ENCODE data around the gene SNCA. TPM values are rescaled to one million over a fixed set of nuclear protein-coding genes. Genes with fewer than 3 reads are reported as not detected.

SNCA gene
- total and polyA plus RNA-seq, 2 donors (not counting 1 experiment from before 2014, with no cell fraction given) = 0.95 to 6.8 TPM

GRCh38 chr4:89800527-89801103 is 36.3 kb downstream of the SNCA start:
- no peak overlapping the region for H3K9ac ChIP-seq (ENCODE audit: insufficient read depth, low read length)
- DNase-seq (ENCODE audit: low read depth in 2 of 2) = peak in 1 of 2 donors; percentile 85
- H3K4me2 ChIP-seq (ENCODE audit: extremely low read depth, insufficient read depth, low read length) = no peak overlapping the region

GRCh38 chr4:89800012-89800516 is 36.9 kb downstream of the SNCA start:
- no peak overlapping the region for H2AFZ ChIP-seq (ENCODE audit: low read length)
- H3K4me3 ChIP-seq (replicated peaks in 1 of 4; ENCODE audit: control extremely low read depth in 1 of 4, insufficient read depth in 1 of 4, low read depth in 3 of 4, low read length in 4 of 4) = no peak overlapping the region
- no peak overlapping the region for H3K4me2 ChIP-seq (ENCODE audit: extremely low read depth, insufficient read depth, low read length)
- TF ChIP-seq EZH2 (IDR thresholded peaks at IDR 0.05; ENCODE audit: low read length, missing control alignments) = no peak
- TF ChIP-seq CTCF (conservative IDR thresholded peaks at IDR 0.05 in 1 of 2, IDR thresholded peaks at IDR 0.05 in 1 of 2; ENCODE audit: low read depth in 1 of 2, low read length in 2 of 2) = no peak
- no peaks in the 10 kb centered on the region for H3K9me3 ChIP-seq (ENCODE audit: control insufficient read depth, insufficient read depth, low read depth, low read length)
- no peaks in the 10 kb centered on the region for H3K4me1 ChIP-seq (ENCODE audit: control insufficient read depth, extremely low read depth, insufficient read depth, low read length)
- H3K27ac ChIP-seq (ENCODE audit: insufficient read depth, low read length) = no peak overlapping the region
- no peaks in the 10 kb centered on the region for H3K27me3 ChIP-seq (ENCODE audit: control insufficient read depth, insufficient read depth, low read length)
- H3K9ac ChIP-seq (ENCODE audit: insufficient read depth, low read length) = no peak overlapping the region
- DNase-seq (ENCODE audit: low read depth in 2 of 2) = peak; percentile 28 to 88
- no peaks in the 10 kb centered on the region for H4K20me1 ChIP-seq (ENCODE audit: control insufficient read depth, extremely low read depth, insufficient read depth, low read length)
- no peaks in the 10 kb centered on the region for H3K36me3 ChIP-seq (ENCODE audit: control insufficient read depth, insufficient read depth, low read length)
- no peaks in the 10 kb centered on the region for H3K79me2 ChIP-seq (ENCODE audit: control insufficient read depth, insufficient read depth, low read length)

More at GRCh38 chr4:89800527-89801103, 36.3 kb downstream of the SNCA start:
- Histone ChIP-seq H3K27ac (ENCODE audit: insufficient read depth, low read length) (no peak overlapping the region), H3K4me3 (replicated peaks in 1 of 4; ENCODE audit: control extremely low read depth in 1 of 4, insufficient read depth in 1 of 4, low read depth in 3 of 4, low read length in 4 of 4) (no peak overlapping the region), H3K36me3 (ENCODE audit: control insufficient read depth, insufficient read depth, low read length) (no peaks in the 10 kb centered on the region), H3K9me3 (ENCODE audit: control insufficient read depth, insufficient read depth, low read depth, low read length) (no peaks in the 10 kb centered on the region), H2AFZ (ENCODE audit: low read length) (no peak overlapping the region), H3K4me1 (ENCODE audit: control insufficient read depth, extremely low read depth, insufficient read depth, low read length) (no peaks in the 10 kb centered on the region), H3K27me3 (ENCODE audit: control insufficient read depth, insufficient read depth, low read length) (no peaks in the 10 kb centered on the region), H4K20me1 (ENCODE audit: control insufficient read depth, extremely low read depth, insufficient read depth, low read length) (no peaks in the 10 kb centered on the region), H3K79me2 (ENCODE audit: control insufficient read depth, insufficient read depth, low read length) (no peaks in the 10 kb centered on the region)
- TF ChIP-seq CTCF (conservative IDR thresholded peaks at IDR 0.05 in 1 of 2, IDR thresholded peaks at IDR 0.05 in 1 of 2; ENCODE audit: low read depth in 1 of 2, low read length in 2 of 2) (no peak), EZH2 (IDR thresholded peaks at IDR 0.05; ENCODE audit: low read length, missing control alignments) (no peak)

- no peak overlapping the region for H2AFZ ChIP-seq (ENCODE audit: low read length)
- H4K20me1 ChIP-seq (ENCODE audit: control insufficient read depth, extremely low read depth, insufficient read depth, low read length) = no peaks in the 10 kb centered on the region
- no peaks in the 10 kb centered on the region for H3K36me3 ChIP-seq (ENCODE audit: control insufficient read depth, insufficient read depth, low read length)
- TF ChIP-seq CTCF (conservative IDR thresholded peaks at IDR 0.05 in 1 of 2, IDR thresholded peaks at IDR 0.05 in 1 of 2; ENCODE audit: low read depth in 1 of 2, low read length in 2 of 2) (no peak), EZH2 (IDR thresholded peaks at IDR 0.05; ENCODE audit: low read length, missing control alignments) (no peak)
- H3K4me3 ChIP-seq (replicated peaks in 1 of 4; ENCODE audit: control extremely low read depth in 1 of 4, insufficient read depth in 1 of 4, low read depth in 3 of 4, low read length in 4 of 4) = no peak overlapping the region
- H3K4me1 ChIP-seq (ENCODE audit: control insufficient read depth, extremely low read depth, insufficient read depth, low read length) = no peaks in the 10 kb centered on the region
- no peaks in the 10 kb centered on the region for H3K9me3 ChIP-seq (ENCODE audit: control insufficient read depth, insufficient read depth, low read depth, low read length)
- H3K79me2 ChIP-seq (ENCODE audit: control insufficient read depth, insufficient read depth, low read length) = no peaks in the 10 kb centered on the region
- H3K9ac ChIP-seq (ENCODE audit: insufficient read depth, low read length) = no peak overlapping the region
- no peaks in the 10 kb centered on the region for H3K27me3 ChIP-seq (ENCODE audit: control insufficient read depth, insufficient read depth, low read length)
- peak in 1 of 2 donors; percentile 10 for DNase-seq (ENCODE audit: low read depth in 2 of 2)
- no peak overlapping the region for H3K27ac ChIP-seq (ENCODE audit: insufficient read depth, low read length)
- H3K4me2 ChIP-seq (ENCODE audit: extremely low read depth, insufficient read depth, low read length) = no peak overlapping the region
These were observed 37.9 kb downstream of the SNCA start for GRCh38 chr4:89799071-89799470.

All from fibroblast of lung (primary cell).